H9 (cell line): ENCODE measurements around the gene TENM4. TPM values are rescaled to one million over a fixed set of nuclear protein-coding genes. Genes with fewer than 3 reads are reported as not detected.

Experiments
- DNase-seq: peaks from one replicate; pipeline ENCODE4 v3.0.0-alpha.2; 2017
- H2AFZ ChIP-seq: one replicate; pipeline ENCODE4 v1.6.1; 2013; ENCODE audit warnings: mild to moderate bottlenecking, low read length, control low read depth, moderate library complexity
- H2AK5ac ChIP-seq: 2 replicates; pipeline ENCODE4 v1.6.1; 2013; ENCODE audit warnings: low read length, control low read depth, mixed read lengths; ENCODE audit not compliant: insufficient read length
- H2BK120ac ChIP-seq: one replicate; pipeline ENCODE4 v1.6.1; 2013; ENCODE audit warnings: low read depth, mild to moderate bottlenecking, low read length, control low read depth, inconsistent platforms; ENCODE audit not compliant: poor library complexity, severe bottlenecking
- H2BK12ac ChIP-seq: 2 replicates; pipeline ENCODE4 v1.6.1; 2013; ENCODE audit warnings: low read length, control low read depth, mixed read lengths, low read depth; ENCODE audit not compliant: insufficient read length
- H2BK15ac ChIP-seq: 2 replicates; pipeline ENCODE4 v1.6.1; 2013; ENCODE audit warnings: low read depth, low read length, control low read depth
- H2BK20ac ChIP-seq: one replicate; pipeline ENCODE4 v1.6.1; 2013; ENCODE audit warnings: low read depth, mild to moderate bottlenecking, low read length, control low read depth, inconsistent platforms; ENCODE audit not compliant: poor library complexity, severe bottlenecking
- H2BK5ac ChIP-seq: 2 replicates; pipeline ENCODE4 v1.6.1; 2013; ENCODE audit warnings: low read length, control low read depth, mixed read lengths; ENCODE audit not compliant: insufficient read length
- H3K14ac ChIP-seq: 2 replicates; pipeline ENCODE4 v1.6.1; 2013; ENCODE audit warnings: low read length, control low read depth; ENCODE audit not compliant: insufficient read depth
- H3K18ac ChIP-seq: 2 replicates; pipeline ENCODE4 v1.6.1; 2013; ENCODE audit warnings: low read depth, mild to moderate bottlenecking, mixed read lengths, low read length, control low read depth; ENCODE audit not compliant: insufficient read length
- H3K23ac ChIP-seq: 2 replicates; pipeline ENCODE4 v1.6.1; 2013; ENCODE audit warnings: low read length, control low read depth, mixed read lengths, low read depth; ENCODE audit not compliant: insufficient read length
- H3K23me2 ChIP-seq: 2 replicates; pipeline ENCODE4 v1.6.1; 2013; ENCODE audit warnings: low read depth, mild to moderate bottlenecking, mixed read lengths, low read length, control low read depth; ENCODE audit not compliant: insufficient read length, poor library complexity, severe bottlenecking
- H3K27ac ChIP-seq: 2 replicates; pipeline ENCODE4 v1.5.1; 2013; ENCODE audit warnings: low read length, control low read depth, mixed read lengths, low read depth; ENCODE audit not compliant: insufficient read length
- H3K27me3 ChIP-seq: 2 replicates; pipeline ENCODE4 v1.6.1; 2013; ENCODE audit warnings: low read length, control low read depth, inconsistent platforms; ENCODE audit not compliant: insufficient read depth
- H3K4ac ChIP-seq: 2 replicates; pipeline ENCODE4 v1.6.1; 2013; ENCODE audit warnings: low read depth, mild to moderate bottlenecking, control low read depth, inconsistent platforms, low read length, moderate library complexity
- H3K4me1 ChIP-seq: 2 replicates; pipeline ENCODE4 v1.6.1; 2013; ENCODE audit warnings: low read length, control low read depth, inconsistent platforms; ENCODE audit not compliant: insufficient read depth
- H3K4me2 ChIP-seq: 2 replicates; pipeline ENCODE4 v1.6.1; 2013; ENCODE audit warnings: low read length, control low read depth, mixed read lengths; ENCODE audit not compliant: insufficient read length, insufficient read depth
- H3K56ac ChIP-seq: 2 replicates; pipeline ENCODE4 v1.6.1; 2013; ENCODE audit warnings: low read depth, mild to moderate bottlenecking, mixed read lengths, low read length, control low read depth; ENCODE audit not compliant: insufficient read length
- H3K79me1 ChIP-seq: 2 replicates; pipeline ENCODE4 v1.6.1; 2013; ENCODE audit warnings: low read depth, mild to moderate bottlenecking, moderate library complexity, low read length, control low read depth, inconsistent platforms; ENCODE audit not compliant: insufficient read depth, poor library complexity, severe bottlenecking
- H3K79me2 ChIP-seq: 2 replicates; pipeline ENCODE4 v1.6.1; 2013; ENCODE audit warnings: low read length, control low read depth, inconsistent platforms; ENCODE audit not compliant: insufficient read depth
- H3K9ac ChIP-seq: 2 replicates; pipeline ENCODE4 v1.6.1; 2013; ENCODE audit warnings: low read length, control low read depth, mixed read lengths; ENCODE audit not compliant: insufficient read length; ENCODE audit errors: extremely low read depth
- H3K9me3 ChIP-seq: one replicate; pipeline ENCODE4 v1.6.1; 2013; ENCODE audit warnings: low read depth, low read length, inconsistent platforms; ENCODE audit not compliant: control insufficient read depth
- H3T11ph ChIP-seq: one replicate; pipeline ENCODE4 v1.6.1; 2013; ENCODE audit warnings: mild to moderate bottlenecking, low read length, control low read depth, inconsistent platforms
- H4K20me1 ChIP-seq: one replicate; pipeline ENCODE4 v1.6.1; 2013; ENCODE audit not compliant: control insufficient read depth, insufficient read length, insufficient read depth
- H4K5ac ChIP-seq: 2 replicates; pipeline ENCODE4 v1.6.1; 2013; ENCODE audit warnings: low read depth, mild to moderate bottlenecking, mixed read lengths, low read length, control low read depth; ENCODE audit not compliant: insufficient read length
- H4K8ac ChIP-seq: replicated peaks from 2 replicates; pipeline ENCODE4 v1.6.1; 2013; ENCODE audit warnings: low read length, control low read depth, mixed read lengths, low read depth; ENCODE audit not compliant: insufficient read length
- H4K91ac ChIP-seq: 2 replicates; pipeline ENCODE4 v1.6.1; 2013; ENCODE audit warnings: low read depth, mild to moderate bottlenecking, moderate library complexity, mixed read lengths, low read length, control low read depth; ENCODE audit not compliant: insufficient read length
- H3K27ac Mint-ChIP-seq, 3 experiments: 2 replicates in 2 of 3; 3 replicates in 1 of 3; pipeline ENCODE4 v1.8.0; 2020 to 2021; ENCODE audit warnings: mixed read lengths in 3 of 3, mild to moderate bottlenecking in 1 of 3, moderate library complexity in 1 of 3
- H3K27me3 Mint-ChIP-seq: 2 replicates; pipeline ENCODE4 v1.8.0; 2021; ENCODE audit warnings: low read depth, mild to moderate bottlenecking, moderate library complexity, mixed read lengths
- H3K36me3 Mint-ChIP-seq, 3 experiments: 2 replicates in 2 of 3; 3 replicates in 1 of 3; pipeline ENCODE4 v1.8.0; 2020 to 2021; ENCODE audit warnings: low read depth in 3 of 3, mixed read lengths in 3 of 3; ENCODE audit not compliant: insufficient read depth in 1 of 3
- H3K4me1 Mint-ChIP-seq, 2 experiments: 2 replicates each; pipeline ENCODE4 v1.8.0; 2020; ENCODE audit warnings: mixed read lengths in 2 of 2
- H3K4me3 Mint-ChIP-seq, 2 experiments: 2 replicates in 1 of 2; 3 replicates in 1 of 2; pipeline ENCODE4 v1.8.0; 2020 to 2021; ENCODE audit warnings: mild to moderate bottlenecking in 2 of 2, mixed read lengths in 2 of 2, moderate library complexity in 1 of 2
- H3K9me3 Mint-ChIP-seq, 2 experiments: 2 replicates in 1 of 2; 3 replicates in 1 of 2; pipeline ENCODE4 v1.8.0; 2020; ENCODE audit warnings: mild to moderate bottlenecking in 2 of 2, mixed read lengths in 2 of 2, moderate library complexity in 1 of 2
- CTCF ChIP-seq: fragments of 200-600 bp; sonication (generic); conservative IDR thresholded peaks from 3 replicates; pipeline ENCODE4 v1.8.0; 2021; ENCODE audit warnings: antibody characterized with exemption, mild to moderate bottlenecking
- WGBS: extraction: QIAGEN DNeasy Blood & Tissue Kit; methylation state at CpG from one replicate; pipeline ENCODE4 v1.1.7; 2013; ENCODE audit warnings: missing lambda C conversion rate, low lambda C conversion rate, mixed read lengths; ENCODE audit not compliant: insufficient read length; ENCODE audit errors: extremely low coverage; 5-methylcytosine and 5-hydroxymethylcytosine counted together
- total RNA-seq: library from RNA; stranded (reverse); gene quantifications from 2 replicates; pipeline ENCODE4 v1.2.1, GENCODE V29; 2021

The TENM4 gene
- total RNA-seq, 1 experiment from 2014 or later = 4.6 TPM

- H3K79me1 ChIP-seq = no peaks in the 10 kb centered on the region
- no peak overlapping the region for H3K14ac ChIP-seq
- no peak overlapping the region for H3T11ph ChIP-seq
- no peak for DNase-seq
- H4K20me1 ChIP-seq = no peaks in the 10 kb centered on the region
- no peak overlapping the region for H4K5ac ChIP-seq
- H3K27me3 ChIP-seq = no peaks in the 10 kb centered on the region
- H2AFZ ChIP-seq = no peak overlapping the region
- H4K91ac ChIP-seq = no peak overlapping the region
- no peak overlapping the region for H3K18ac ChIP-seq
- H3K4ac ChIP-seq = no peak overlapping the region
- Mint-ChIP-seq H3K27me3 (peaks cover 11% of the 10 kb centered on the region), H3K27ac (no peak overlapping the region), H3K9me3 (no peaks in the 10 kb centered on the region), H3K4me3 (no peak overlapping the region), H3K36me3 (no peaks in the 10 kb centered on the region; a peak in 1 of 7 replicates), H3K4me1 (peaks cover 9 to 50% of the 10 kb centered on the region in 2 experiments)
- no peaks in the 10 kb centered on the region for H3K9me3 ChIP-seq
- H3K27ac ChIP-seq = no peak overlapping the region
- no peak for TF ChIP-seq CTCF
- H2BK120ac ChIP-seq = no peak overlapping the region
- H2BK5ac ChIP-seq = no peak overlapping the region
- no peak overlapping the region for H3K9ac ChIP-seq
- H2AK5ac ChIP-seq = no peak overlapping the region
- no peak overlapping the region for H2BK15ac ChIP-seq
- H3K79me2 ChIP-seq = no peaks in the 10 kb centered on the region; the same call in 1 of the 2 replicates
- no peak overlapping the region for H2BK20ac ChIP-seq
- no peak overlapping the region for H3K4me2 ChIP-seq
- no peaks in the 10 kb centered on the region; the same call in 1 of the 2 replicates for H3K4me1 ChIP-seq
- no peaks in the 10 kb centered on the region for H3K23me2 ChIP-seq
- H2BK12ac ChIP-seq = no peak overlapping the region
- H3K23ac ChIP-seq = no peak overlapping the region
- H4K8ac ChIP-seq = no peak overlapping the region
- WGBS = no CpG with 5 or more reads among the region's 2 CpGs
- H3K56ac ChIP-seq = no peak overlapping the region
Measured at GRCh38 chr11:78954261-78954660, 486.6 kb downstream of the TENM4 start.
